OCI-LY7 (cell line): ENCODE measurements around the gene PLAAT5.

Source experiments
- EZH2phosphoT487 ChIP-seq: fragments of 200-600 bp; sonication (generic); IDR thresholded peaks from 2 replicates; pipeline ENCODE4 v1.6.1; 2018; ENCODE audit warnings: low read depth, borderline replicate concordance, mild to moderate bottlenecking, mixed run types, antibody characterized with exemption, low read length, moderate library complexity, mixed read lengths
- TF ChIP-seq, protein P1 (sequence below): fragments of 200-600 bp; sonication (generic); conservative IDR thresholded peaks from 2 replicates; pipeline ENCODE4 v1.5.1; 2014; ENCODE audit warnings: mild to moderate bottlenecking, antibody characterized with exemption, low read length, moderate library complexity, mixed read lengths

DNA sequence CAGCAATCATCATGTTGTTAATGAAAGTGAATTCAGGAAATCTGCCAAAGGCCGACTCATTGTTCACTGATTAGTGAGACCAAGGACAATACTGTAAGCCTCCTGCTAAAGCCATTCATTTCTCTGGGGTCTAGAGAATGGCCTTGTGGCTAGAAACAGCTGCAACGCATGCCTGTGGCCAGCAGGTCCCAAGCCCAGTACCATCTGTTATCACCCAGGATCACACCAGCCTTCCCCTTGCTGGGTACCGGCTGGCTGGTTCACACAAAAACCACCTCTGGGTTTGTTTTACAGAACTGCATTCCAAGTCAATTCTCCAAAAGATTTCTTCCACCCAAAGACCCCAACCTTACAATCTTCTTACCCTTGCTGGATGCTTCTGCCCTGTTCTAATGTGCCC is 1.1 kb downstream of the PLAAT5 start:
- TF ChIP-seq, protein P1, sequence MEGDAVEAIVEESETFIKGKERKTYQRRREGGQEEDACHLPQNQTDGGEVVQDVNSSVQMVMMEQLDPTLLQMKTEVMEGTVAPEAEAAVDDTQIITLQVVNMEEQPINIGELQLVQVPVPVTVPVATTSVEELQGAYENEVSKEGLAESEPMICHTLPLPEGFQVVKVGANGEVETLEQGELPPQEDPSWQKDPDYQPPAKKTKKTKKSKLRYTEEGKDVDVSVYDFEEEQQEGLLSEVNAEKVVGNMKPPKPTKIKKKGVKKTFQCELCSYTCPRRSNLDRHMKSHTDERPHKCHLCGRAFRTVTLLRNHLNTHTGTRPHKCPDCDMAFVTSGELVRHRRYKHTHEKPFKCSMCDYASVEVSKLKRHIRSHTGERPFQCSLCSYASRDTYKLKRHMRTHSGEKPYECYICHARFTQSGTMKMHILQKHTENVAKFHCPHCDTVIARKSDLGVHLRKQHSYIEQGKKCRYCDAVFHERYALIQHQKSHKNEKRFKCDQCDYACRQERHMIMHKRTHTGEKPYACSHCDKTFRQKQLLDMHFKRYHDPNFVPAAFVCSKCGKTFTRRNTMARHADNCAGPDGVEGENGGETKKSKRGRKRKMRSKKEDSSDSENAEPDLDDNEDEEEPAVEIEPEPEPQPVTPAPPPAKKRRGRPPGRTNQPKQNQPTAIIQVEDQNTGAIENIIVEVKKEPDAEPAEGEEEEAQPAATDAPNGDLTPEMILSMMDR = no peak
- no peak for TF ChIP-seq EZH2phosphoT487
